Measurements from ENCODE around the gene ANKMY1. TPM values are rescaled to one million over a fixed set of nuclear protein-coding genes. Genes with fewer than 3 reads are reported as not detected.

The ANKMY1 gene
- total and polyA plus RNA-seq, 2 experiments from 2014 or later = 9.2 to 11.1 TPM

DNA sequence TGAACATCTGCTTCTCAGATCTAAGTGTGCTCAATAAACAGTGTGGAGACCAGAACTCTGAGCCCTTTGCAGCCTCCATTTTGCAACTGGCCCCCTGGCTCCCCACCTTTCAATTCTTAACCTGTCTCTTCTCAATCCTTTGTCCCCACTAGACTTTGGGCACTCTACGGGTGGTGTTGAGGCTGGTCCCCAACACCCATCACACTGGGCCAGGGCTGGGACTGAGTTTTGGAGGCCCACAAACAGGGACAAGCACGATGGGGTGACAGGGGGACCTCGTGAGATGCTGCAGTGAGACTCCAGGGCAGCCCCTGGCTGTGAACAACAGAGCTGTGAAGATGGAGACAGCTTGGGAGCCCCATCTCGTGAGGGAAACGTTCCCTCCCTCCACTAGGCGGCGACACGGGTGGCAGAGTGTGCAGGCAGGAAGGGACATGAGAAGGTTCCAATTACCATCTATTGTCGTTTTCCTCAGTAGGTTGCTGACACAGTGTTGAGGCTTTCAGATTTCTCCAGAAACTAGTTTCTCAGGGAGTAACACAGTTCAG, 1.2 kb downstream of the ANKMY1 start:
- TF ChIP-seq EZH2 (IDR thresholded peaks at IDR 0.05; ENCODE audit: borderline replicate concordance) (no peak), EZH2phosphoT487 (IDR thresholded peaks at IDR 0.05; ENCODE audit: low read depth, severe bottlenecking, unreplicated experiment) (no peak)
- TF ChIP-seq, protein P1, sequence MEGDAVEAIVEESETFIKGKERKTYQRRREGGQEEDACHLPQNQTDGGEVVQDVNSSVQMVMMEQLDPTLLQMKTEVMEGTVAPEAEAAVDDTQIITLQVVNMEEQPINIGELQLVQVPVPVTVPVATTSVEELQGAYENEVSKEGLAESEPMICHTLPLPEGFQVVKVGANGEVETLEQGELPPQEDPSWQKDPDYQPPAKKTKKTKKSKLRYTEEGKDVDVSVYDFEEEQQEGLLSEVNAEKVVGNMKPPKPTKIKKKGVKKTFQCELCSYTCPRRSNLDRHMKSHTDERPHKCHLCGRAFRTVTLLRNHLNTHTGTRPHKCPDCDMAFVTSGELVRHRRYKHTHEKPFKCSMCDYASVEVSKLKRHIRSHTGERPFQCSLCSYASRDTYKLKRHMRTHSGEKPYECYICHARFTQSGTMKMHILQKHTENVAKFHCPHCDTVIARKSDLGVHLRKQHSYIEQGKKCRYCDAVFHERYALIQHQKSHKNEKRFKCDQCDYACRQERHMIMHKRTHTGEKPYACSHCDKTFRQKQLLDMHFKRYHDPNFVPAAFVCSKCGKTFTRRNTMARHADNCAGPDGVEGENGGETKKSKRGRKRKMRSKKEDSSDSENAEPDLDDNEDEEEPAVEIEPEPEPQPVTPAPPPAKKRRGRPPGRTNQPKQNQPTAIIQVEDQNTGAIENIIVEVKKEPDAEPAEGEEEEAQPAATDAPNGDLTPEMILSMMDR (IDR thresholded peaks at IDR 0.05; ENCODE audit: poor library complexity) = peak; percentile 19
- no peaks in the 10 kb centered on the region for H3K27me3 ChIP-seq
- H3K36me3 ChIP-seq (replicated peaks; ENCODE audit: insufficient read depth, low read depth) = no peaks in the 10 kb centered on the region
- H3K9me3 ChIP-seq (ENCODE audit: low read depth) = no peaks in the 10 kb centered on the region
- WGBS (ENCODE audit: low lambda C conversion rate, missing lambda C conversion rate) = 62% methylated on average over 9 of the region's 9 CpGs
- no peaks in the 10 kb centered on the region for H3K9me2 ChIP-seq (replicated peaks; ENCODE audit: insufficient read depth)
- peaks cover 50% of the 10 kb centered on the region for H3K79me2 ChIP-seq
- H2AFZ ChIP-seq = no peak overlapping the region
- DNase-seq (ENCODE audit: low spot score) = peak; percentile 41
- H3K4me1 ChIP-seq (ENCODE audit: insufficient read depth) = peaks cover 25% of the 10 kb centered on the region
- H4K20me1 ChIP-seq (ENCODE audit: insufficient read depth, poor library complexity, severe bottlenecking) = peaks cover 18% of the 10 kb centered on the region
- H3K4me2 ChIP-seq = no peak overlapping the region
- H3K27ac ChIP-seq = peak overlapping the region; percentile 56
- H3K4me3 ChIP-seq = no peak overlapping the region

DNA sequence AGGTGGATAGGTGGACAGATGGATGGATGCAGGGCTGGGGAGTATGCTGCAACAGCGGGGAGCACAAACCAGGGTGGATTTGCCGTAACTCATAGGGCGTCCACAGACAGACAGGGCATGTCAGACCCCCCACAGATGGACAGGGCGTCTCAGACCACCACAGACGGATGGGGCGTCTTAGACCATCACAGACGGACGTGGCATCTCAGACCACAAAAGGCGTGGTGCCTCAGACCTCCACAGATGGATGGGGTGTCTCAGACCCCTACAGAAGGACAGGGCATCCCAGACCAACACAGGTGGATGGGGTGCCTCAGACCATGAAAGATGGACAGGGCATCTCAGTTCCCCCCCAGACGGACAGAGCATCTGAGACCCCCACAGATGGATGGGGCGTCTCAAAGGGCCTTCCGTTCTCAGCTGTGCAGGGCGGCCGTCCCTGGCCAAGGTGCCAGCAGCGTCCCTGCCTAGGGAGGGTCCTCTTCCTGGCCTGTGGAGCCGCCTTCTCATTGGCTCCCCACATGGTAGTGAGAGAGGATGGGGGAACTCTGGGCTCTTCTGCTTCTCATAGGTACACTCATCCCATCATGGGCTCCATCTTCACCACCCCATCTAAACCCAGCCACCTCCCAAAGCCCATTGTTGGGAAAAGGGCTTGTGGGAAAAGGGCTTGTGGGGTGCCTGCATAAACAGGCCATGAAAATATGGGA, 2.1 kb downstream of the ANKMY1 start:
- Histone ChIP-seq H3K9me2 (replicated peaks; ENCODE audit: insufficient read depth) (no peaks in the 10 kb centered on the region), H3K27me3 (no peaks in the 10 kb centered on the region), H3K4me2 (no peak overlapping the region), H4K20me1 (ENCODE audit: insufficient read depth, poor library complexity, severe bottlenecking) (peaks cover 18% of the 10 kb centered on the region), H3K4me3 (no peak overlapping the region), H3K27ac (no peak overlapping the region), H3K36me3 (replicated peaks; ENCODE audit: insufficient read depth, low read depth) (no peaks in the 10 kb centered on the region), H3K4me1 (ENCODE audit: insufficient read depth) (peaks cover 22% of the 10 kb centered on the region), H2AFZ (no peak overlapping the region), H3K79me2 (peaks cover 50% of the 10 kb centered on the region), H3K9me3 (ENCODE audit: low read depth) (peaks cover 2% of the 10 kb centered on the region)
- DNase-seq (ENCODE audit: low spot score) = no peak
- TF ChIP-seq, protein P1 (IDR thresholded peaks at IDR 0.05; ENCODE audit: poor library complexity) = no peak
- TF ChIP-seq EZH2 (IDR thresholded peaks at IDR 0.05; ENCODE audit: borderline replicate concordance) = no peak
- TF ChIP-seq EZH2phosphoT487 (IDR thresholded peaks at IDR 0.05; ENCODE audit: low read depth, severe bottlenecking, unreplicated experiment) = no peak
- WGBS (ENCODE audit: low lambda C conversion rate, missing lambda C conversion rate) = 91% methylated on average over 16 of the region's 16 CpGs

DNA sequence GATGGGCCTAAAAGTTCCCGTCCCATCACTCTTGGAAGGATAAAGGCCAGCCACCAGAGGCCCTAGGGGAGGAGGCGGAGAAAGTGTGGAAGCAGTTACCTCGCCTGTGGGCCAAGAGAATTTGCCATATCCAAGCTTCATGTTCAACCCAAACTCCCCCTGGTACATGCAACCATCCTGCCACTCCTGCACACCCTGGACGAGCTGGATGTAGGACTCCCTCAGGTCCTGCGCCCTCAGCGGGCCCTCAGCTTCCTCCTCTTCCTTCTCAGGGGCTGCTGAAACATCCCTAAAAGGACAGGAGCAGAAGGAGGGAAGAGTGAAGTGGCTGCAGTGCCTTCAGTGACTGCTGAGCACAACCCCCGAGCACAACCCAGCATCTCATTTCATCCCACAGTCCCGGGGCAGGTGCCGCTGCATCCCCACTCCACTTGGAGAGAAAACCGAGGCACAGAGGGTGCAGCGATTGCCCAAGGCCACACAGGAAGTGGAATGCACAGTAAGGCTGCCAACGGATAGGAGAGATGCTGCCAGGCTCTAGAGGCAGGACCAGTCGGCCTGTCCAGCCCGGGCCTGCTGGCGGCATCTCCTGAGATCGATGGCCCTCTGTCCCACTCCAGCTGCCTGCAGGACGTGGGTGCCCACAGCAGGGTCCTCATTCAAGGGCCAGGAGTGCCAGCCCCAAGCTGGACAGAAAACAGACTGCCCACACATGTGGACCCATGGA, 2.9 kb downstream of the ANKMY1 start:
- Histone ChIP-seq H3K4me1 (ENCODE audit: insufficient read depth) (peaks cover 21% of the 10 kb centered on the region), H2AFZ (no peak overlapping the region), H3K4me2 (no peak overlapping the region), H3K27me3 (no peaks in the 10 kb centered on the region), H3K4me3 (no peak overlapping the region), H3K79me2 (peaks cover 50% of the 10 kb centered on the region), H3K36me3 (replicated peaks; ENCODE audit: insufficient read depth, low read depth) (no peaks in the 10 kb centered on the region), H3K9me2 (replicated peaks; ENCODE audit: insufficient read depth) (no peaks in the 10 kb centered on the region), H4K20me1 (ENCODE audit: insufficient read depth, poor library complexity, severe bottlenecking) (peaks cover 18% of the 10 kb centered on the region), H3K9me3 (ENCODE audit: low read depth) (peaks cover 3% of the 10 kb centered on the region), H3K27ac (no peak overlapping the region)
- TF ChIP-seq EZH2phosphoT487 (IDR thresholded peaks at IDR 0.05; ENCODE audit: low read depth, severe bottlenecking, unreplicated experiment) (no peak), EZH2 (IDR thresholded peaks at IDR 0.05; ENCODE audit: borderline replicate concordance) (no peak)
- TF ChIP-seq, protein P1 (IDR thresholded peaks at IDR 0.05; ENCODE audit: poor library complexity) = no peak
- 95% methylated on average over 17 of the region's 17 CpGs for WGBS (ENCODE audit: low lambda C conversion rate, missing lambda C conversion rate)
- DNase-seq (ENCODE audit: low spot score) = no peak

All from hepatocyte (in vitro differentiated cells).